Aorta (tissue), 5 donors: ENCODE data around the gene INTS11. TPM values are rescaled to one million over a fixed set of nuclear protein-coding genes. Genes with fewer than 3 reads are reported as not detected.

ENCODE experiments used
- ATAC-seq: fragments of 200-7000 bp; cut with Tn5 transposase; one replicate; pipeline ENCODE4 v1.9.1; 2022; ENCODE audit warnings: moderate library complexity; ENCODE audit not compliant: low FRiP score
- DNase-seq, 2 donors: peaks; one replicate each; pipeline ENCODE4 v3.0.0-alpha.2; 2020
- H3K27ac ChIP-seq, 2 donors: one replicate each; pipeline ENCODE4 v1.5.1; 2013; ENCODE audit warnings: low read length in 2 of 2, mild to moderate bottlenecking in 2 of 2, moderate library complexity in 2 of 2, control low read depth in 1 of 2, inconsistent platforms in 1 of 2, low read depth in 1 of 2
- H3K27me3 ChIP-seq, 2 donors: one replicate each; pipeline ENCODE4 v1.6.1; 2013; ENCODE audit warnings: control low read depth in 1 of 2, low read length in 1 of 2, mild to moderate bottlenecking in 1 of 2, moderate library complexity in 1 of 2; ENCODE audit not compliant: insufficient read depth in 2 of 2, control insufficient read depth in 1 of 2
- H3K36me3 ChIP-seq, 2 donors: one replicate each; pipeline ENCODE4 v1.6.1; 2013; ENCODE audit warnings: control low read depth in 1 of 2, low read length in 1 of 2, mild to moderate bottlenecking in 1 of 2; ENCODE audit not compliant: insufficient read depth in 2 of 2, control insufficient read depth in 1 of 2
- H3K4me1 ChIP-seq, 2 donors: one replicate each; pipeline ENCODE4 v1.6.1; 2013; ENCODE audit warnings: low read length in 2 of 2, control low read depth in 1 of 2, mild to moderate bottlenecking in 1 of 2, moderate library complexity in 1 of 2; ENCODE audit not compliant: insufficient read depth in 2 of 2, control insufficient read depth in 1 of 2
- H3K4me3 ChIP-seq, 2 donors: one replicate each; pipeline ENCODE4 v1.5.1; 2013; ENCODE audit warnings: low read length in 2 of 2, control low read depth in 1 of 2, mild to moderate bottlenecking in 1 of 2
- H3K9me3 ChIP-seq: one replicate; pipeline ENCODE4 v1.6.1; 2013; ENCODE audit warnings: mild to moderate bottlenecking, low read length; ENCODE audit not compliant: control insufficient read depth
- WGBS, 2 donors: extraction: QIAGEN DNeasy Blood & Tissue Kit; methylation state at CpG; one replicate each; pipeline ENCODE4 v1.1.7; 2013; 5-methylcytosine and 5-hydroxymethylcytosine counted together
- intact Hi-C, 2 donors: fragments of 100-400 bp; cut with DNase I; formaldehyde crosslinking; loops; one replicate each; pipeline versions ENCODE4 v1.14.2 to v1.15.0; 2022
- polyA plus RNA-seq, 2 donors: library from polyadenylated mRNA; stranded (reverse); fragments of 200-250 nt; gene quantifications; one replicate each; pipeline ENCODE4 v1.2.3, GENCODE V29; 2013
- total RNA-seq, 2 donors: library from RNA; stranded (reverse); fragmentation: NEBNext Ultra II Directional; extraction: Animal tissue kit (Norgen Biotek cat#: 25700); gene quantifications; one replicate each; pipeline ENCODE4 v1.2.1, GENCODE V29; 2021
- donor health status: healthy with polysubstance abuse.
- donor health status: Bipolar disorder and iron deficiency.
- donor health status: DM: no; HTN: no; CAD: no.
- donor health status: DM: no; HTN: no; CAD: no.
- donor health status: DM: yes; HTN: yes; CAD: no.

INTS11 gene
- total and polyA plus RNA-seq, 4 donors = 48.0 to 995 (median 118) TPM

GRCh38 chr1:1303736-1304135, 20.7 kb downstream of the INTS11 start:
- no peaks in the 10 kb centered on the region for H3K36me3 ChIP-seq
- no peaks in the 10 kb centered on the region for H3K4me1 ChIP-seq
- H3K4me3 ChIP-seq = no peak overlapping the region
- 86 to 91% methylated on average over 13 of the region's 13 CpGs for WGBS, 2 donors
- H3K27me3 ChIP-seq = no peaks in the 10 kb centered on the region
- no peak overlapping the region for H3K27ac ChIP-seq
- no peaks in the 10 kb centered on the region for H3K9me3 ChIP-seq
- ATAC-seq (no peak), DNase-seq (no peak)
- intact Hi-C loops = no loop called here

- no peak overlapping the region for H3K4me3 ChIP-seq
- ATAC-seq (no peak), DNase-seq (no peak)
- intact Hi-C loops = no loop called here
- no peaks in the 10 kb centered on the region for H3K27me3 ChIP-seq
- H3K36me3 ChIP-seq = no peaks in the 10 kb centered on the region
- H3K9me3 ChIP-seq = no peaks in the 10 kb centered on the region
- H3K27ac ChIP-seq = no peak overlapping the region
- H3K4me1 ChIP-seq = no peaks in the 10 kb centered on the region
- 86 to 88% methylated on average over 29 to 31 of the region's 31 CpGs for whole genome bisulfite sequencing, 2 donors
These were observed 21.4 kb downstream of the INTS11 start for GRCh38 chr1:1302951-1303509.

DNA sequence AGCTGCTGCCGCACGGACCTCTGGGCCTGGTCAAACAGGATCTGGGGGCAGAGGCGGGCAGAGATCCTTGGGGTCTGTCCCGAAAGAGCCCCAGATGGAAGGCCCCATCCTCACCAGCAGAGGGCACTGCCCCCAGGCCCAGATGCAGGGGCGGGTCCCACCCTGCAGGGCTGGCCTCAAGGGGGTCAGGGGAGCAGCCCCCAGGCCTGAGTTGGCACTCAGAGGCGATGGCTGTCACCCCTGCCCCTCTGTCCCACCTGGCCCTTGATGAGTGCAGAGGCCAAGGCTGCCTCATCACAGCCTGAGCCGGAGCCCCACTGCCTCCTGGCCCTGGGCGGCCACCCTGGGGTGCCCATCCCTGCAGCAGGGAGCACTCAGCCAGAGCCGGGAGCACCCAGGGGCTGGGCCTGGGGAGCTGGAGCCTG, 22.4 kb downstream of the INTS11 start:
- Histone ChIP-seq H3K36me3 (no peaks in the 10 kb centered on the region), H3K9me3 (no peaks in the 10 kb centered on the region), H3K27ac (no peak overlapping the region), H3K4me3 (no peak overlapping the region), H3K4me1 (no peaks in the 10 kb centered on the region), H3K27me3 (no peaks in the 10 kb centered on the region)
- ATAC-seq (no peak), DNase-seq (no peak)
- intact Hi-C loops = no loop called here
- 92 to 94% methylated on average over 8 to 9 of the region's 9 CpGs for WGBS, 2 donors

GRCh38 chr1:1300352-1300739, 24.1 kb downstream of the INTS11 start:
- intact Hi-C loops = no loop called here
- ATAC-seq = no peak
- no peaks in the 10 kb centered on the region for H3K27me3 ChIP-seq
- H3K36me3 ChIP-seq = no peaks in the 10 kb centered on the region
- no peaks in the 10 kb centered on the region for H3K4me1 ChIP-seq
- no peak overlapping the region for H3K4me3 ChIP-seq
- WGBS, 2 donors = 90 to 91% methylated on average over 12 of the region's 12 CpGs
- no peak overlapping the region for H3K27ac ChIP-seq
- no peak for DNase-seq
- no peaks in the 10 kb centered on the region for H3K9me3 ChIP-seq

DNA sequence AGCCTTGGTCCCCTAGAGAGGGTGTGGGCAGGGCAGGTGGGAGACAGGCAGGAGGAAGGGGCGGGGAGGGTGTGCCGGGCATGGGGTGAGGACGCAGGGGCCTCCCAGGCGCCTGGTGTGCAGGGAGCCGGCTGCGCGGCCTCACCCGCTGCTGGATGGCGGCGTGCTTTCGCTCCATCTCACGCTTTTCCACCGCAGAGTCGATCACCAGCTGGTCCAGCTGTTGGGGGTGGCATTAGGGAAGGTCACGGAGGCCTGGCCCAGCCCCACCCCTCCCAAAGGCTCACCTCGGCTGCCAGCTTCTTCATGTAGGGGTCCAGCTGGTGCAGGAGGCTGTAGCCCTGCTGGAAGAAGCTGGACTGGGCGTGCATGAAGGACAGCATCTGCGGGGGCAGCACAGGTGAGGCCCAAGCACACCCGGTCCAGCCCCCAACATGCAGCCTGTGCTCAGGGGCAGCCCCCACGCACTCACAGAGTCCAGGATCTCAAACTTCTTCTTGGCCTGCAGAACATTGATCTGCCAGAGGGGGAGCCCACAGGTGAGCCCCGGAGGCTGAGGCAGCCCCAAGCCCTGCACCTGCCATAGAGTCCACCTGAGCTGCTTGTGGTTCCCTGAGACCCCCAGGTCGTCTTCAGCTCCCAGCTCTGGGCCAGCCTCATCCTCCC, 24.6 kb downstream of the INTS11 start:
- 90 to 91% methylated on average over 18 to 22 of the region's 22 CpGs for WGBS, 2 donors
- Histone ChIP-seq H3K9me3 (no peaks in the 10 kb centered on the region), H3K27ac (no peak overlapping the region), H3K36me3 (no peaks in the 10 kb centered on the region), H3K4me1 (no peaks in the 10 kb centered on the region), H3K27me3 (no peaks in the 10 kb centered on the region), H3K4me3 (no peak overlapping the region)
- ATAC-seq = no peak
- DNase-seq = no peak
- intact Hi-C loops = loop anchor here in 1 of 2 donors (10.0 kb wide), 1 partner anchor 315 kb away; the partner anchor contains the start of gene PERM1

- Histone ChIP-seq H3K27me3 (no peaks in the 10 kb centered on the region), H3K4me1 (no peaks in the 10 kb centered on the region), H3K9me3 (no peaks in the 10 kb centered on the region), H3K27ac (no peak overlapping the region), H3K4me3 (no peak overlapping the region), H3K36me3 (no peaks in the 10 kb centered on the region)
- DNase-seq (no peak), ATAC-seq (no peak)
- intact Hi-C loops = loop anchor here in 1 of 2 donors (10.0 kb wide), 1 partner anchor 314 kb away; the partner anchor contains the start of gene PERM1
- WGBS, 2 donors = 65 to 74% methylated on average over 24 to 30 of the region's 30 CpGs
These were observed 25.4 kb downstream of the INTS11 start for GRCh38 chr1:1298861-1299685.

GRCh38 chr1:1297802-1298424, 26.5 kb downstream of the INTS11 start:
- H3K27me3 ChIP-seq = no peaks in the 10 kb centered on the region
- H3K4me3 ChIP-seq = no peak overlapping the region
- intact Hi-C loops = loop anchor here in 1 of 2 donors (10.0 kb wide), 1 partner anchor 313 kb away; the partner anchor contains the start of gene PERM1
- H3K36me3 ChIP-seq = no peaks in the 10 kb centered on the region
- 94% methylated on average over 31 of the region's 31 CpGs for WGBS, 2 donors
- no peak overlapping the region for H3K27ac ChIP-seq
- no peaks in the 10 kb centered on the region for H3K9me3 ChIP-seq
- ATAC-seq = no peak
- H3K4me1 ChIP-seq = no peaks in the 10 kb centered on the region
- DNase-seq = no peak
